ENCODE data around the gene TPD52L1. TPM values are rescaled to one million over a fixed set of nuclear protein-coding genes. Genes with fewer than 3 reads are reported as not detected.

The TPD52L1 gene
- total and polyA plus RNA-seq, 2 experiments from 2014 or later = 22.8 to 24.0 TPM

- Histone ChIP-seq H2AFZ (no peak overlapping the region), H3K79me2 (replicated peaks; ENCODE audit: insufficient read depth) (no peaks in the 10 kb centered on the region), H3K27ac (ENCODE audit: low read depth) (no peak overlapping the region), H3K9me2 (ENCODE audit: insufficient read depth) (no peaks in the 10 kb centered on the region), H3K27me3 (ENCODE audit: insufficient read depth) (no peaks in the 10 kb centered on the region), H3K4me2 (no peak overlapping the region), H3K36me3 (ENCODE audit: insufficient read depth) (no peaks in the 10 kb centered on the region), H3F3A (replicated peaks; ENCODE audit: low read depth) (no peaks in the 10 kb centered on the region), H4K20me1 (replicated peaks; ENCODE audit: insufficient read depth) (no peaks in the 10 kb centered on the region), H3K4me3 (no peak overlapping the region), H3K4me1 (ENCODE audit: insufficient read depth) (peaks cover 8% of the 10 kb centered on the region)
- Mint-ChIP-seq H3K27me3 (ENCODE audit: insufficient read depth, low read depth, poor library complexity) (peaks cover 2% of the 10 kb centered on the region), H3K27ac (no peak overlapping the region), H3K4me1 (peaks cover 11% of the 10 kb centered on the region), H3K36me3 (ENCODE audit: low read depth) (no peaks in the 10 kb centered on the region), H3K9me3 (no peaks in the 10 kb centered on the region), H3K4me3 (no peak overlapping the region)
- no peak for ATAC-seq
- no peak for DNase-seq (ENCODE audit: low spot score)
- no peak for TF ChIP-seq STAT1 (IDR thresholded peaks at IDR 0.05; ENCODE audit: unreplicated experiment)
- no peak for TF ChIP-seq NANOG (IDR thresholded peaks at IDR 0.05; ENCODE audit: borderline replicate concordance)
- no peak for TF ChIP-seq ZNF462 (CRISPR knock-in tag; IDR thresholded peaks at IDR 0.05)
- TF ChIP-seq EZH2phosphoT487 (IDR thresholded peaks at IDR 0.05; ENCODE audit: unreplicated experiment) = no peak
- TF ChIP-seq ZNF114 (CRISPR knock-in tag; IDR thresholded peaks at IDR 0.05) = no peak
- no peak for TF ChIP-seq CREB1 (CRISPR knock-in tag; IDR thresholded peaks at IDR 0.05; ENCODE audit: low read depth)
- TF ChIP-seq JUNB (IDR thresholded peaks at IDR 0.05; ENCODE audit: unreplicated experiment) = no peak
- TF ChIP-seq REST (IDR thresholded peaks at IDR 0.05; ENCODE audit: unreplicated experiment) = no peak
- no peak for TF ChIP-seq EZH2 (IDR thresholded peaks at IDR 0.05; ENCODE audit: low read depth, unreplicated experiment)
- no peak for TF ChIP-seq POLR2AphosphoS5 (IDR thresholded peaks at IDR 0.05; ENCODE audit: low read depth)
- TF ChIP-seq ETS1 (IDR thresholded peaks at IDR 0.05) = no peak
Measured at GRCh38 chr6:125255201-125255600, 101.6 kb downstream of the TPD52L1 start.

Measured in GM23338 (cell line).